GM19395 (cell line): Measurements from ENCODE around the gene ARL13B.
"Not testable (repeated sequence)": the region's sequence is repeated elsewhere in the genome, so short reads cannot be mapped to it uniquely, and the experiment has no call there.

Source experiments
- ATAC-seq: cut with Tn5 transposase; IDR thresholded peaks from one replicate; pipeline ENCODE4 v1.9.1; 2021; ENCODE audit warnings: mild to moderate bottlenecking, moderate library complexity; ENCODE audit not compliant: unreplicated experiment

ARL13B gene

DNA sequence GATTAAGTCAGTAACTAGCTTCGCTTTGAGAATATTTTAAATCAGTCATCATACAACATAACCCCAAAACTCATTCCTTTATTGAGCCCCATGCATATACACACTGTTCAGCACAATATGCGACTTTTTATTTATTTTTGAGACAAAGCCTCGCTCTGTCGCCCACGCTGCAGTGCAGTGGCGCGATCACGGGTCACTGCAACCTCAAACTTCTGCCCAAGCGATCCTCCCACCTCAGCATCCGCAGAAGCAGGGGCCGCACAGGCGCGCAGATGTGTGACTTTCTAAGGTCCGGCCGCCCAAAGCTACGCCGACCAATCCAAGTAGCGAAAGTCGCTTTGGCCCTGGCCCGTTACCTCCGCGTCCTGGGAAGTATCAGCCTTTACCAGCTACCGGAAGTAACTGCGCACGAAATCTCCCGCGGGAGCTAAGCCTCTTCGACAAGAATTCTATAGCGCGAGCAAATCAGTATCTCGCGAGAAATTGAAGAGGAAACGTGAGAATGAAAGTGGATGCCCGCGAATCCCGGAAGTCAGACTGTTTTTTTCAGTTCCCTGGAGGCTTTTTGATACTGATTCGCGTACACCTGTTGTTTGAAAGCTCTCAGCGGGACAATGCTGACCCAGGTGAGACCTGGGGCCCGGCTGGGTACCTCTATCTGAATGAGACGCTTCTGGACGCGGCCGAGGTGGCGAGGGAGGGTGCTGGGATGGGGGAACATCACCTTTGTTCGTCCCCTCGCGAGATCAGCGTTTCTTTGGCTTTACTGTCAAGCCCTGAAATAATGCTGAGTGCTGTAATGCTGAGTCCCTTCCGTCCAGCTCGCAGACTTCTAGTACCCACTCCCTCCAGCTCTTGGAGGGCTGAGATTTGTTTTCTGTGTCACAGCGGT lies 82.8 kb downstream of the ARL13B start, which contains the start of the genes DHFR2 and NSUN3:
Gene DHFR2, minus strand, starts transcription at position 404 of the 892 bp plus-strand sequence. CDS start 1,405 bp downstream, outside the sequence.
Gene NSUN3, plus strand, starts transcription at position 549 of the 892 bp plus-strand sequence. Its CDS starts 66 bp downstream, at position 615.
- ATAC-seq, result peak; percentile 94

GRCh38 chr3:94063496-94064119 lies 83.7 kb downstream of the ARL13B start:
- no peak for ATAC-seq

- ATAC-seq, result no peak
Observed at GRCh38 chr3:94064243-94064860, 84.4 kb downstream of the ARL13B start.

- ATAC-seq, result no peak
Observed at GRCh38 chr3:94065122-94065521, 85.2 kb downstream of the ARL13B start.

DNA sequence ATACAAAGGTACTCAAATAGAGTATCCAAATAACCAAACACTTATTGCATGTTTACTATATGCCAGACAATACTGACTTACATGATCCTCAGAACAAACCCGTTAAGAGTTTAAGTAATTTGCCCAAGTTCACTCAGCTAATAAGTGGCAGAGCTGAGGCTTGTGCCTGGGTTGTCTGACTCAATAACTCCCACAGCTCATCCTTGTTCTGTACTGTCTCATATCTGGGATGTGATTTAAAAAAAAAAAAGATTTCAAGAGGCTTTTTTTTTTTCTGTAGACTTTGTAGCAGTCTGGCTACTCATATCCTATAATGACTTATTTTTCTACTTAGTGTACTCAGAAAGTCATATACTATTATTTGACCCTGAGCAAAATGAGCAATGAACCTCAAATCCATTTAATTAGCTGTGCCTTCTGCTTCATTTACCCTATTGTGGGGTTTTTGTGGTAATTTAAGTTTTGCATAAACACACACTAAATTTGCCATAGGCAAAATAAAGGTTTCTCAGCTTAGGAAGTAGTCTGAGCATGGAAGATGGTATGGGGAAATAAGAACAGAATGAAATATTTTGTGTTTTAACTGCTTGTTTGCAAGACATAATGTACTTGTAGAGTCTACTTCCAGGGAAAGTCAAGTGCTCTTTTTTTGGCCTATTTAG lies 86.0 kb downstream of the ARL13B start:
- no peak for ATAC-seq

DNA sequence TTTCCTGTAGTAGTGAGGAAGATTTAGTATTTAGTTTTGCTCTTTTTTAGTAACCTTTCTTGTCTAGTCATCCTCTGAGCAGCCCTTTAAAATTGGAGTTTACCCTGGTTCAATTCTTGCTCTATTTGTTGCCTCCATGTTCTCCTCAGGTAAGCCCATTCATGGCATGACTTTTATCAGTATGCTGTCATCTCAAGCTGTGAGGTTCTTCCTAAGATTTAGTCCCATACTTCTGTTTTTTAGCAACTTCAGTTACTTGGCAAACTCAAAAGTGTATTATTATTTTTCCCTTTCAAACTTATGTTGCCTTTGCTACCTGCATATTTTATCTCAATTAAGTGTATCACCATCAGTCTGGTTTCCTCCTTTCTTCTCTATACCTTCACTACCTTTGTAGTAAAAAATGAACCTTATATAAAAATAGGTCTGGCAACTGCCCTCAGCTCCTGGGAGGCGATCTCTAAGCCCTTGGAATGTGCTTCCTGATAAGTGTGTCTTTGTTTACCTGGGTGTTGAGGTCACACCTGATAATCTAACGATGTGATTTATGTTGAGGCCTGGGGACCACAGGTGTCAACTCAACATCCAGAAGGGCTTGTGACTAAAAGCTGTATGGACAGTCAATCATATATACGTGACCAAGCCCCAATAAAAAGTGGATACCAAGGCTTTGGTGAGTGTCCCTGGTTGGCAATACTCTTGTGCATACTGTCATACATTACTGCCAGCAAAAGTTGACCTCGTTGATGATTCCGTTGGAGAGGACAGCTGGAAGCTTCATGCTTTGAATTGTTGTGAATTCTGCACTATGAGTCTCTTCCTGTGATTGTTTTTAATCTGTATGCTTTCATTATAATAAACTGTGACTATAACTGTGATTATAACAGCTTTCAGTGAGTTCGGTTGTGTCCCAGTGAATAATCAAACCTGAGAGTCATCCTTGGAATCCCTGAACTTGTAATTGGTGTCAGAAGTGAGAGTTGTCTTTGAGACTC lies 86.8 kb downstream of the ARL13B start:
- ATAC-seq, result no peak

DNA sequence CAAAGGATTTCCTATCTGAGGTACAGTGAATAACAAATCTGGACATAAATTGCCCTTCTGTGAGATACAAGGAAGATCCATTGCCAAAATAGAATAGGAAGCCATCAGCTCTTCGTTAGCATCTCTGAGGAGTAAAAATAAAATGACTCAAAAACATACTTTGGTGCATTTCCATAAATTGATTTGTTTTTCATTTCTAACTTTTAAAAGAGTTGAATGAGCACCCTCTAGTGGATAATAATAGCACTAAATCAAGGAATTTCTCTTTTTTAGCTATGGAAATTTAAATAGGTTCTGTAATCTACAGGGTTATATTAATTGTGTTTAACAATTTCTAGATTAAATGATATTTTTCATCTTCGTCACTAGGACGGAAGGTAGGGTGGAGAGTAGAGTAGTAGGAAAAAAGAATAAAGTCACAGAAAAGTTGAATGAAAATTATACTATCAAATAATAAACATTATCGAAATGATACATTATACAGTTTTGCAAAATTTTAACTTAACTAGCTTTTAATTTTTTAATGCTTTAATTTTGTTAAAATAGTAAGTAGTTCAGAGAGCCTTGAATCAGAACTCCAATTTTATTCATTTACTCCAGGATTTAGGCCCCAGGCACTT lies 89.3 kb downstream of the ARL13B start:
- ATAC-seq, result no peak

DNA sequence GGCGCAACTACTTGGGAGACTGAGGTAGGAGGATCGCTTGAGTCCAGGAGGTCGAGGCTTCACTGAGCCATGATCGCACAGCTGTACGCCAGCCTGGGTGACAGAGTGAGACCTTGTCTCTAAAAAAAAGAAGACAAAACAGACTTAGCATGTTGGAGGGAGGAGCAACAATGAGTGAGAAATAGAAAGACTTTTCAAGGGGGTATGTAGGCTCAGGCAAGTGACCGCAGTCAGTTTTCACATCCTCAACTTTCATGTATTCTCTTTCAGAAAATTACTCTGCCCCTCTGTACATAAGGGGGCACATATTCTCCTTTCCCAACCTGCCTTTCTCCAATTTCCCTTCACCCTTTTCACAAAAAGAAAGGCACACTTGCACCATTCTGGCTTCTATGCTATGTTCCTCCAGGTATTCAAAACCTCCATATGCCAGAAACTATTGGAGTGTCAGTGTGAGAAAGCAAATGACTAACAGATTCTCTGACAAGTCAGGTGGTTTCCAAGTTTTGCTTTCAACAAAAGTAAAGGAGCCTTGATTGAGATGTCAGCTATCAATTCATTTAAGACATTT lies 90.5 kb downstream of the ARL13B start:
- peak; percentile 84 for ATAC-seq

DNA sequence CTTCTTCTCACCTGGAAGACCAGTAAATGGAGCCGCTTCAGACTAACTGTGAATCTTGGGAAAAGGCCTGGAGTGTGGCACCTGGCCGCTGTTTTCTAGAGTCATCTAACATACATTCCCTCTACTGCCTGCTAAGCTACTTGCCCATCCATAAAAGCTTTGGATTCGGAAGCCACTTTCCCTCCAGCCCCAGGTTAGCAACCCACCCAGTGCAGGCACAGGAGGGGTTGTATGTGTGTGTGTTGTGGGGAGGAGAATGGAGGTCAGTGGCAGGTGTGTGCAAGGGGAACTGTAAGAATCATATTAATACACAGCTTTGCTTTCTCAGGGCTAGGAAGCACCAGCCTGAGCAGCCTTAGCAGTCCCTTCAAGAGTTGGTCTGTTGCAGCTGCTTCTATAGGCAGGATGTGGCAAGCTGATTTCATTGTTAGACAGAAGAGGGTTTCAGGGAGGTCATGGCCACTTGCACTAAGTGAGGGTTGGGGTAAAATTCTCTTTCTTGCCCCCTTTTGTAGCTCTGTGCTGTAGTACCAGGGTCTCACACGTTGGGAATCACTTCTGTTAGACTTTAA lies 91.8 kb downstream of the ARL13B start:
- ATAC-seq, result peak; percentile 85

DNA sequence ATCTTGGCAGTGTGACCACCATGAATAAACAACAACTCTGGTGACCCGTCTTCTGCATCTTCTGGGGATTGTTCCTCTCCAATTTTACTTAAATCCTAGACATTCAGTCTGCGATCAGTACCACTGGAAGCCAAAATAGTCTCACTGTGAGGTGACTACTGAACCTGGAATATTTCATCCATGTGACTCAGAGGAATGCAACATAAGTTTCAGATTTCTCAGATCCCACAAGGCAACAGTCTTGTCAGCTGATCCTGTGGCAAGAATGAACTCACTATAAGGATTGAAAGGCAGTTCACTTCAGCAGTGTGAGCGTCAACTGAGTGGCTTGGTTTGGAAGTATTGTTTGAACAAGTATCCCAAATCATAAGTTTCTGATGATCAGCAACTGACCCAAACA lies 96.1 kb downstream of the ARL13B start:
- ATAC-seq, result no peak

DNA sequence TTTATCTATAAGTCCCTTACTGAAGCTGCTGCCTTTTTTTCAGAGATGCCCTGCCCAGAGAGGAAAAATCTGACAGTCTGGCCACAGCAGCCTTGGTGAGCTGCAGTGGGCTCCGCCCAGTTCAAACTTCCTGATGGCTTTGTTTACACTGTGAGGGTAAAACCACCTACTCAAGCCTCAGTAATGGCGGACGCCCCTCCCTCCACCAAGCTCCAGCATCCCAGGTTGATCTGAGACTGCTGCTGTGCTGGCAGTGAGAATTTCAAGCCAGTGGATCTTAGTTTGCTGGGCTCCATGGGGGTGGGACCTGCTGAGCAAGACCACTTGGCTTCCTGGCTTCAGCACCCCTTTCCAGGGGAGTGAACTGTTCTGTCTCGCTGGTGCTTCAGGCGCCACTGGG lies 100.6 kb downstream of the ARL13B start:
- ATAC-seq, result not testable (repeated sequence)

DNA sequence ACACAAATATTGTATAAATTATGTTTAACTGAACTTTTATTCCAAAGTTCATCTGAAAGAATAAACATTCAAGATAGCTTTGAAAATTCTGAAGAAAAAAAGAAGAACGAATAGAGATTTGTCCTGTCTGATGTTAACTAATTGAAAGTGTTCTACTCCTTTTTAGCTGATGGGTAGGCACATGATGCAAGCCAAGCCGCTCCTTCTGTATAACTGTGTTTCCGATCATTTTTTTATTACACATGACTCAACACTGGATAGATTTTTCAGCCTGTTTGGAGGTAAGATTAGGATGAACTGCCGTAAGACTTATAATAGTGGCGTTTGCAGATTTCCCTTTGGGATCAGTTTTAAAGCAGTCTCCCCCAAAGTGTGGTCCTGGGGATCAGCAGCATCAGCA lies 101.9 kb downstream of the ARL13B start:
- no peak for ATAC-seq

DNA sequence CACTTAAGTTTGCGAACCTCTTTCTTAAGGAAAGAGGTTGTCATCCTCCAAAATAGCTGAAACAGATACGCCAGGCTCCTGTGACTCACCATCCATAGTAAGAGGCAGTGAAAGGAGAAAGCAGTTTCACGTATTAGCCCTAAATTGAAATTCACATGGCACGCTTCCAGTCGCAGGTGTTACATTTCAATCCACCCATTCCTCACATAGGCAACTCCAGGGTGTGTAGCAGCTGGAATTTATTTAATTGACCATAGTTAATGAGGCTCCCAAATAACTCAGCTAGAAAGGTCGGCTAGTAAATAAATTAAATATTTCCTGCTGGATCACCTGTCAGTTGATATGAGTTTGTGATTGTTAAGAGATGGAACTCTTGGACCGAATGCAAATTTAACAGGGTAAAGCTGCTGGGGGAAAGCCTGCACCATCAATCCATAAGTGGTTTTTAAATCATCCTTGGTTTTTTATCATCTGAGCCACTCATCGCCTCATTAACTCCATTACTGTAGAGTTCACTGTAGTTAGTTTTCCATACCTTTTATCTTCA lies 102.5 kb downstream of the ARL13B start:
- no peak for ATAC-seq

DNA sequence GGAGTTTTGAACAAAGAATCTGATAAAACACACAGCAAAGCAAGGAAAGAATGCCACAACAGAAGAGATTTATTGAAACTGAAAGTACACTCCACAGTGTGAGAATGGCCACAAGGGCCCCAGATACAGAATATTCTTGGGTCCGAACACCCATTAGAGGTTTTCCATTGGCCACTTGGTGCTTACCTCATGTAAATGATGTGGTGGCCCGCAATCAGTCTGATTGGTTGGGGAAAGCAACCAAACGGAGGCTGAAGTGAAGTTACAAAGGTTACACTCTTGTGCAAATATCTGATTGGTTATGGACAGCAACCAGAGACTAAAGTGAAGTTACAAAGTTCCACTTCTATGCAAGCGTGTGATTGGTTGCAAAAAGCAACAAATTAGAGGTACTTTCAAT lies 103.3 kb downstream of the ARL13B start:
- ATAC-seq, result peak; percentile 88

DNA sequence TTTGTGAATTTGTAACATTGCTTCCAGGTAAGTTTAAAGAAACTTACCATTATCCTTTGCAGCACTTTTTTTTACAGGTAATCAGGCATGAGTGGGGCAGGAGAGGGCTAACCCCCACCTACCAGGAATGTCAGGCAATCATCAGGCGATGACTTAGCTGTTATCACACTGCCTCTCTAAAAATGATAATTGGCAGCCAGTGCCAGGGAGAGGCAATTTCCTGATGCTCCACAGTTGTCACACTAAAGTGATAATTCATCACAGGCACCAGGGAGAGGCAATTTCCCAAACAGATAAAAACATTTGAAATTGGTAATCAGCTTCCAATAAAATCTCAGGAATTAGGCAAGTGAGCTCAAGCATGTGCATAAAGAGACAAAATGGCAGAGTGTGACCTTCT lies 109.2 kb downstream of the ARL13B start:
- ATAC-seq, result no peak

DNA sequence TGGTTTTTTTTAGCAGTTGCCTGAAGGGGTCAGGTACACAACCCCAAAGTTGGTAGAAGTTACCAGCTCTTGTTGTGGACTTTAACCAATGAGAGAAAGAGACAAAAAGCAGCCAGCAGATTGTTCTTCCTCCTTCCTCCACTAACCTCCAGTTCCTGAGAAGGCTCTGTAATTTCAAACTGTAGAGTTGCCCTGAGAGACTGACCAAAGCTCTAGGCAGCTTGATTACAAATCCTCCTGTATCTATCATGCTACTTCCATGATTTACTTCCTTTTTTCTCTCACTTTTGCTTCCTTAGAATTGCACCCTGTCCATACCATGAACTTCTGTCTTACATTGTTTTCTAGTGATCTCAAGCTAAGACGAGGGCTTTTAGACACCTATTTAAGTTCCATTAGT lies 112.1 kb downstream of the ARL13B start:
- ATAC-seq, result no peak

DNA sequence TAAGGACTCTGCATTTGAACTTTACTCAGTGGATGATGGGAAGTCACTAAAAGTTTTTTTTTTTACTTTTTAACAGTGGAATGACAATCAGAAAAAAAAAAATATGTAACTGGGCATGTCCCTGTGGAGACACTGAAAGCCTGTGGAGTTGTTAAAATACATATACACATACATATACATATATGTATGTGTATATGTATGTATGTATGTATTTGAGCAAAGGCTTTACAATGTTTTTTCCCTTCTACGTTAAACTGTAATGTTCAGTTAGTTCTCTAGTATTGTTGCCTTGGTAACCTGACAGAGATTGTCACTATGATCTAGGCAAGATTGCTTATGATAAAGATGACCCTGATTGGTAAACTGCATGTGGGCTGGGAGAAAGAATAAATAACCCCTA lies 113.2 kb downstream of the ARL13B start:
- ATAC-seq, result no peak

GRCh38 chr3:94095111-94095510 lies 115.2 kb downstream of the ARL13B start:
- no peak for ATAC-seq
